MCF 10A (cell line): ENCODE data around the gene HSPA4. TPM values are rescaled to one million over a fixed set of nuclear protein-coding genes. Genes with fewer than 3 reads are reported as not detected.

Source experiments
- BruUV-seq: library from RNA; stranded (reverse); fragments of 400-500 nt; replicated peaks from 2 replicates; lab custom pipeline; 2021; lab: Mats Ljungman, UMichigan
- CTCF ChIA-PET: fragments of 300-600 bp; sonication (Branson Sonifier 250); formaldehyde crosslinking; extraction: SDS; loops from one replicate; lab custom pipeline; 2021; ENCODE audit warnings: antibody characterized with exemption, inconsistent platforms; lab: Yijun Ruan, JAX
- POLR2A ChIA-PET: fragments of 300-600, 350-650 bp; sonication (Branson Sonifier 250); formaldehyde crosslinking; extraction: SDS; loops from one replicate; lab custom pipeline; 2020; ENCODE audit warnings: antibody characterized with exemption, inconsistent platforms; lab: Yijun Ruan, JAX
- DNase-seq: peaks from one replicate; pipeline ENCODE4 v3.0.0-alpha.2; 2018; ENCODE audit not compliant: unreplicated experiment
- H3K27ac Mint-ChIP-seq: one replicate; pipeline ENCODE4 v1.8.0; 2022; ENCODE audit warnings: mild to moderate bottlenecking, low read depth, mixed read lengths; ENCODE audit not compliant: unreplicated experiment
- H3K27me3 Mint-ChIP-seq: one replicate; pipeline ENCODE4 v1.8.0; 2022; ENCODE audit warnings: mixed read lengths; ENCODE audit not compliant: insufficient read depth, unreplicated experiment
- H3K36me3 Mint-ChIP-seq: one replicate; pipeline ENCODE4 v1.8.0; 2022; ENCODE audit warnings: mild to moderate bottlenecking, moderate library complexity, mixed read lengths; ENCODE audit not compliant: insufficient read depth, unreplicated experiment
- H3K4me1 Mint-ChIP-seq: one replicate; pipeline ENCODE4 v1.8.0; 2022; ENCODE audit warnings: mixed read lengths; ENCODE audit not compliant: insufficient read depth, unreplicated experiment
- H3K4me3 Mint-ChIP-seq: one replicate; pipeline ENCODE4 v1.8.0; 2022; ENCODE audit warnings: mild to moderate bottlenecking, moderate library complexity, mixed read lengths; ENCODE audit not compliant: unreplicated experiment
- H3K9me3 Mint-ChIP-seq: one replicate; pipeline ENCODE4 v1.8.0; 2022; ENCODE audit warnings: mixed read lengths; ENCODE audit not compliant: unreplicated experiment
- intact Hi-C: fragments of 100-400 bp; cut with micrococcal nuclease; formaldehyde crosslinking; loops from 2 replicates; pipeline ENCODE4 v1.14.1; 2022
- total RNA-seq: library from RNA; stranded (reverse); gene quantifications from 2 replicates; pipeline ENCODE4 v1.2.3, GENCODE V29; 2022
- TF ChIP-seq, protein P1 (sequence below): fragments of 200-600 bp; IDR thresholded peaks from one replicate; pipeline ENCODE4 v1.8.0; 2022; ENCODE audit warnings: antibody characterized with exemption, mild to moderate bottlenecking; ENCODE audit not compliant: unreplicated experiment

Gene HSPA4
- total RNA-seq, 1 experiment from 2014 or later: 218 TPM

DNA sequence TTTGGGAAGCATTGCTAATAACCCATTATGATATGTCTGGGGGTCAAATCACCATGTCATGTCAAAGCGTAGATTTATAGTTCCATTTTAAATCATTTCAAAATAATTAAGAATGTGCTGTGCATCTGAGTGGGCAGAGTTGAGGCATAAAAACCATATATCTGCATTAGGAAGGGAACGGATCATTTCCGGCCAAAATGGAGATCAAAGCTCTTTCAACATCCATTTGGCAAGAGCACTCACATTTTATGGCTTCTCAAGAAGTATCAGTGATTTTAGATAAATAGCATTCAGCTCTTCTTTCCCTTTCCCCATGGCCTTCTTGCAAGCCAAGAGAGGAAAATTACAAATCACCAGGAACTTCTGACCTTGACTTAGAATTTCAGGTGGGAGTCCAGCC is 89.9 kb downstream of the HSPA4 start:
- H3K27me3 Mint-ChIP-seq: no peaks in the 10 kb centered on the region
- H3K36me3 Mint-ChIP-seq: no peaks in the 10 kb centered on the region
- H3K9me3 Mint-ChIP-seq: peaks cover 11% of the 10 kb centered on the region
- TF ChIP-seq, protein P1, sequence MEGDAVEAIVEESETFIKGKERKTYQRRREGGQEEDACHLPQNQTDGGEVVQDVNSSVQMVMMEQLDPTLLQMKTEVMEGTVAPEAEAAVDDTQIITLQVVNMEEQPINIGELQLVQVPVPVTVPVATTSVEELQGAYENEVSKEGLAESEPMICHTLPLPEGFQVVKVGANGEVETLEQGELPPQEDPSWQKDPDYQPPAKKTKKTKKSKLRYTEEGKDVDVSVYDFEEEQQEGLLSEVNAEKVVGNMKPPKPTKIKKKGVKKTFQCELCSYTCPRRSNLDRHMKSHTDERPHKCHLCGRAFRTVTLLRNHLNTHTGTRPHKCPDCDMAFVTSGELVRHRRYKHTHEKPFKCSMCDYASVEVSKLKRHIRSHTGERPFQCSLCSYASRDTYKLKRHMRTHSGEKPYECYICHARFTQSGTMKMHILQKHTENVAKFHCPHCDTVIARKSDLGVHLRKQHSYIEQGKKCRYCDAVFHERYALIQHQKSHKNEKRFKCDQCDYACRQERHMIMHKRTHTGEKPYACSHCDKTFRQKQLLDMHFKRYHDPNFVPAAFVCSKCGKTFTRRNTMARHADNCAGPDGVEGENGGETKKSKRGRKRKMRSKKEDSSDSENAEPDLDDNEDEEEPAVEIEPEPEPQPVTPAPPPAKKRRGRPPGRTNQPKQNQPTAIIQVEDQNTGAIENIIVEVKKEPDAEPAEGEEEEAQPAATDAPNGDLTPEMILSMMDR: no peak
- H3K4me3 Mint-ChIP-seq: no peak overlapping the region
- BruUV-seq: no TSS peak
- POLR2A ChIA-PET: no interaction called here
- CTCF ChIA-PET: interaction anchor here (0.5 to 1.0 kb wide), 2 partner anchors 70 to 870 kb away, joined by 3 to 7 read pairs; no protein-coding TSS in a partner anchor
- no peak for DNase-seq
- intact Hi-C loops: no loop called here
- H3K4me1 Mint-ChIP-seq: no peaks in the 10 kb centered on the region
- no peak overlapping the region for H3K27ac Mint-ChIP-seq

DNA sequence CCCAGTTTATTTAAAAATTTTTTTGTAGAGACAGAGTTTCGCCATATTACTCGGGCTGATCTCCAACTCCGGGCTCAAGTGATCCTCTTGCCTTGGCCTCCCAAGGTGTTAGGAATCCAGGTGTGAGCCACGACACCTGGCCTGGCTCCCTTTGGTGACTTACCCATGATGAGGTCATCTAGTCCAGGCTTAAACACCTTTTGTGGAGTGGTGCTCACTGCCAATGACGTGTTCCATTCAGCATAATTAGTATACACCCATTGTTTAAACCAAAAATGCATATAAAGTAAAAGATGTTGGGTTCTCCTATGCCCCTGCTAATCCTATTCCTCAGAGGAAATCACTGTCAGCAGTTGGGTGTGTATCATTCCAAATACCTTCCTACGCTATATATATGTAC is 91.0 kb downstream of the HSPA4 start:
- POLR2A ChIA-PET: no interaction called here
- Mint-ChIP-seq H3K4me3 (no peak overlapping the region), H3K27me3 (no peaks in the 10 kb centered on the region)

DNA sequence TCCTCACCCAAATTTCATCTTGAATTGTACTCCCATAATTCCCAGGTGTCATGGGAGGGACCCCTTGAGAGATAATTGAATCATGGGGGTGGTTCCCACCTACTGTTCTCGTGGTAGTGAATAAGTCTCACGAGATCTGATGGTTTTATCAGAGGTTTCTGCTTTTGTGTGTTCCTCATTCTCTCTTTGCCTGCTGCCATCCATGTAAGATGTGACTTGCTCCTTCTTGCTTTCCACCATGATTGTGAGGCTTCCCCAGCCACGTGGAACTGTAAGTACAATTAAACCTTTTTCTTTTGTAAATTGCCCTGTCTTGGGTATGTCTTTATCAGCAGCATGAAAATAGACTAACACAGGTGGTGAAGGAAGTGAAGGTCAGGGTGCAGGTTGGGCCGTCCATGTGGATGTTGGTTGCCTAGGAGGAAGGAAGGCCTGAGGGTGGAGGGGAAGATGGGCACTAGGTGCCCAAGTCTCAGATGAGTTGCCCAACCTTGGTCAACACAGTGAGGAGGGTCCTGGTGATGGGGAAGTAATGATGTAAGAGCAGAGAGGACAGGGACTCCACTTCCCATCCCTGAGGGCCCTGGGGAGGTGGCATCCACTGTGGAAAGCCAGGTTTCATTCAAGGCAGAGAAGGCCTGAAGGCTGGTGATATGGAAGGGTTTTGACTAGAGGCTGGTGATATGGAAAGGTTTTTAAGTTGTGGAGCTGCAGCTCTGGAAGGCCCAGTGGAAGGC is 92.6 kb downstream of the HSPA4 start:
- TF ChIP-seq, protein P1: no peak
- ChIA-PET POLR2A (interaction anchor here (0.6 kb wide), 1 partner anchor 86 kb away, joined by 3 read pairs; no protein-coding TSS in a partner anchor), CTCF (interaction anchor here (0.9 kb wide), 1 partner anchor 26 kb away, joined by 3 read pairs; no protein-coding TSS in a partner anchor)
- Mint-ChIP-seq H3K27ac (no peak overlapping the region), H3K36me3 (no peaks in the 10 kb centered on the region), H3K27me3 (no peaks in the 10 kb centered on the region), H3K4me1 (no peaks in the 10 kb centered on the region), H3K4me3 (no peak overlapping the region), H3K9me3 (peaks cover 8% of the 10 kb centered on the region)
- no TSS peak for BruUV-seq
- DNase-seq: no peak
- intact Hi-C loops: no loop called here

More for the DNA sequence above, 91.0 kb downstream of the HSPA4 start:
- intact Hi-C loops: no loop called here
- Mint-ChIP-seq H3K9me3 (peaks cover 8% of the 10 kb centered on the region), H3K36me3 (no peaks in the 10 kb centered on the region), H3K4me1 (no peaks in the 10 kb centered on the region), H3K27ac (no peak overlapping the region)
- TF ChIP-seq, protein P1: no peak
- BruUV-seq: no TSS peak
- DNase-seq: no peak
- CTCF ChIA-PET: interaction anchor here (0.6 to 1.0 kb wide), 3 partner anchors 153 to 252 kb away, joined by 3 to 4 read pairs (median 3); no protein-coding TSS in a partner anchor

DNA sequence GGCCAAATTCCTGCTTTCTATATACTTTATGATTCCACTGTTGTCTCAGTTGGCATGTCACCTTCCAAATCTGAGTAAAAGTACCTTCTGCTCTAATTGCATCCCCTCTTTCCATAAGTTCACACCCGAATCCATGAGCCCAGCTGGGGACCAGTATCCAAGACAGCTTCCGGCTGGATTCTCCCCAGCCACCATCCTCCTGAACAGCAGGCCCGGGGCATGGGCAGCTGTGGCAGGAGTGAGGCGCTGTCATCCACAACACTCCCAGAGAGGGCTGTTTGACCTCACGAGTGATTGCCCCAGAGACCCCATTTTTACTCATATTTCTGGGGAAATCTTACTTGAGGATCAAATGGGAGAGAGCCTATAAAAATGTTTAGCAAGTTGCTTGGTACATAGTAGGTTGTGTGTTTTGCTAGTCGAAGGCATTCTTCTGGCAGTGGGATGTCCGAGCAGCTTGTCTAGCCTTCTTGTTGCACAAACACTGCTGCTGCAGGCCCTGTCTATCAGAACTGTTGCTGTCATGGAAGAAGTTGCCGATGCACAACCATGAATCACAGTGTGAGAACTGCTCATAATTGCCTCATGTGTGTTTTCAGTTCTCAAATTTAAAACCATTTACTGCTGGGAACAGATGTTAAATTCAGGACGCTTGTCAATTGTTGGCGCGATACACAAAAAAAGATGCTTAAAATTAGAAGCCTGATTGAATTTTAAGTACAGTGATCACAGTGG is 93.8 kb downstream of the HSPA4 start:
- Mint-ChIP-seq H3K4me1 (no peaks in the 10 kb centered on the region), H3K9me3 (peaks cover 8% of the 10 kb centered on the region), H3K27me3 (no peaks in the 10 kb centered on the region), H3K27ac (no peak overlapping the region), H3K4me3 (no peak overlapping the region), H3K36me3 (no peaks in the 10 kb centered on the region)
- ChIA-PET CTCF (interaction anchor here (0.9 kb wide), 1 partner anchor 25 kb away, joined by 3 read pairs; no protein-coding TSS in a partner anchor), POLR2A (interaction anchor here (0.7 to 0.9 kb wide), 2 partner anchors 74 to 413 kb away, joined by 3 read pairs; no protein-coding TSS in a partner anchor)
- no TSS peak for BruUV-seq
- no peak for DNase-seq
- TF ChIP-seq, protein P1: no peak
- intact Hi-C loops: no loop called here
